HG02884 (cell line): ENCODE data around the gene MXD4.
"Not testable (repeated sequence)": the region's sequence is repeated elsewhere in the genome, so short reads cannot be mapped to it uniquely, and the experiment has no call there.

Source experiments
- ATAC-seq: cut with Tn5 transposase; IDR thresholded peaks from one replicate; pipeline ENCODE4 v1.9.1; 2021; ENCODE audit warnings: mild to moderate bottlenecking, moderate library complexity; ENCODE audit not compliant: unreplicated experiment

MXD4 gene

GRCh38 chr4:2231082-2231481 lies 30.8 kb downstream of the MXD4 start:
- no peak for ATAC-seq

- ATAC-seq = no peak
These were observed 35.6 kb downstream of the MXD4 start for GRCh38 chr4:2226261-2226660.

GRCh38 chr4:2222838-2223237 lies 39.1 kb downstream of the MXD4 start:
- ATAC-seq = no peak

- not testable (repeated sequence) for ATAC-seq
These were observed 40.5 kb downstream of the MXD4 start for GRCh38 chr4:2221378-2221777.

- ATAC-seq = no peak
These were observed 41.8 kb downstream of the MXD4 start for GRCh38 chr4:2220016-2220630.

GRCh38 chr4:2219233-2219760 lies 42.6 kb downstream of the MXD4 start:
- no peak for ATAC-seq

GRCh38 chr4:2218436-2218835 lies 43.5 kb downstream of the MXD4 start:
- ATAC-seq = no peak

- no peak for ATAC-seq
These were observed 44.2 kb downstream of the MXD4 start for GRCh38 chr4:2217726-2218125.

- no peak for ATAC-seq
These were observed 49.1 kb downstream of the MXD4 start for GRCh38 chr4:2212831-2213230.

- not testable (repeated sequence) for ATAC-seq
These were observed 59.1 kb downstream of the MXD4 start for GRCh38 chr4:2202789-2203188.
